H1 (cell line): Measurements from ENCODE around the gene CAPN7. TPM values are rescaled to one million over a fixed set of nuclear protein-coding genes. Genes with fewer than 3 reads are reported as not detected.

ENCODE experiments used
- CTCF ChIA-PET: fragments of 300-600 bp; sonication (Branson Sonifier 250); formaldehyde crosslinking; loops from one replicate; lab custom pipeline; 2021; ENCODE audit not compliant: partially characterized antibody; lab: Charles Lee
- POLR2A ChIA-PET: fragments of 300-600 bp; sonication (Branson Sonifier 250); formaldehyde crosslinking; loops from one replicate; lab custom pipeline; 2021; ENCODE audit warnings: inconsistent platforms; ENCODE audit not compliant: partially characterized antibody; lab: Charles Lee
- DNase-seq, 2 experiments: peaks; one replicate each; pipeline versions ENCODE4 v3.0.0 to v3.0.0-alpha.2; 2010 to 2022; ENCODE audit warnings: low spot score in 2 of 2, low read depth in 1 of 2, mixed read lengths in 1 of 2
- FAIRE-seq: peaks from 2 replicates; lab custom pipeline; 2011; peaks lifted over from hg19 to GRCh38; lab: Jason Lieb, UNC
- H2AFZ ChIP-seq: 2 replicates; pipeline ENCODE4 v1.8.1; 2012; ENCODE audit warnings: low read length, inconsistent platforms
- H2AK5ac ChIP-seq: 2 replicates; pipeline ENCODE4 v1.6.1; 2013; ENCODE audit warnings: low read depth, low read length
- H2BK120ac ChIP-seq: replicated peaks from 2 replicates; pipeline ENCODE3; 2013; ENCODE audit warnings: low read depth, low read length, inconsistent platforms
- H2BK12ac ChIP-seq: 2 replicates; pipeline ENCODE4 v1.6.1; 2013; ENCODE audit warnings: low read depth, low read length
- H2BK15ac ChIP-seq: 2 replicates; pipeline ENCODE4 v1.6.1; 2013; ENCODE audit warnings: low read length
- H2BK20ac ChIP-seq: 2 replicates; pipeline ENCODE4 v1.6.1; 2013; ENCODE audit warnings: low read length
- H2BK5ac ChIP-seq: 2 replicates; pipeline ENCODE4 v1.6.1; 2013; ENCODE audit warnings: low read depth, low read length
- H3K14ac ChIP-seq: 2 replicates; pipeline ENCODE4 v1.6.1; 2013; ENCODE audit warnings: inconsistent platforms; ENCODE audit not compliant: insufficient read length
- H3K18ac ChIP-seq: 2 replicates; pipeline ENCODE4 v1.6.1; 2013; ENCODE audit warnings: low read length; ENCODE audit errors: extremely low read depth
- H3K23ac ChIP-seq: 2 replicates; pipeline ENCODE4 v1.6.1; 2013; ENCODE audit warnings: inconsistent platforms; ENCODE audit not compliant: insufficient read length
- H3K23me2 ChIP-seq: 2 replicates; pipeline ENCODE4 v1.6.1; 2013; ENCODE audit warnings: low read depth, low read length
- H3K27ac ChIP-seq: 2 replicates; pipeline ENCODE4 v1.6.1; 2011; ENCODE audit warnings: low read depth, low read length, inconsistent platforms
- H3K27me3 ChIP-seq, 4 experiments: replicated peaks in 1 of 4; 1 replicate in 1 of 4; 2 replicates in 3 of 4; pipeline versions ENCODE4 v1.6.1 to v1.8.1; 2011 to 2013; ENCODE audit warnings: low read length in 3 of 4, mild to moderate bottlenecking in 3 of 4, inconsistent platforms in 2 of 4, mixed read lengths in 2 of 4, moderate library complexity in 1 of 4; ENCODE audit not compliant: control insufficient read depth in 3 of 4, insufficient read depth in 3 of 4; ENCODE audit errors: extremely low read depth in 1 of 4
- H3K36me3 ChIP-seq, 4 experiments: 2 replicates each; pipeline versions ENCODE4 v1.6.1 to v1.8.1; 2011 to 2013; ENCODE audit warnings: mild to moderate bottlenecking in 4 of 4, low read length in 3 of 4, moderate library complexity in 2 of 4, control low read depth in 1 of 4, inconsistent platforms in 1 of 4; ENCODE audit not compliant: insufficient read depth in 4 of 4, control insufficient read depth in 2 of 4
- H3K4ac ChIP-seq: replicated peaks from 2 replicates; pipeline ENCODE3; 2013; ENCODE audit warnings: low read length, low read depth, mixed read lengths, inconsistent platforms; ENCODE audit not compliant: insufficient read length
- H3K4me1 ChIP-seq, 4 experiments: replicated peaks in 1 of 4; 1 replicate in 1 of 4; 2 replicates in 3 of 4; pipeline versions ENCODE4 v1.6.1 to v1.8.1; 2011 to 2013; ENCODE audit warnings: low read length in 3 of 4, inconsistent platforms in 2 of 4, mixed read lengths in 1 of 4; ENCODE audit not compliant: insufficient read depth in 4 of 4, control insufficient read depth in 3 of 4
- H3K4me2 ChIP-seq, 2 experiments: 2 replicates each; pipeline versions ENCODE4 v1.6.1 to v1.8.1; 2011 to 2013; ENCODE audit warnings: low read depth in 2 of 2, low read length in 2 of 2, control low read depth in 1 of 2, inconsistent platforms in 1 of 2, mild to moderate bottlenecking in 1 of 2; ENCODE audit not compliant: insufficient read depth in 1 of 2
- H3K4me3 ChIP-seq, 4 experiments: fragments of 200-600, 300-600 bp in 1 of 4; sonication (generic), shearing (Covaris generic), sonication (Bioruptor Twin) in 1 of 4; 2 replicates each; pipeline versions ENCODE4 v1.5.1 to v1.8.1; 2011 to 2016; ENCODE audit warnings: low read length in 4 of 4, low read depth in 3 of 4, control low read depth in 2 of 4, inconsistent platforms in 2 of 4, mild to moderate bottlenecking in 2 of 4, mixed read lengths in 1 of 4, moderate library complexity in 1 of 4; ENCODE audit not compliant: insufficient read depth in 2 of 4; ENCODE audit errors: extremely low read depth in 1 of 4
- H3K56ac ChIP-seq: replicated peaks from 2 replicates; pipeline ENCODE3; 2013; ENCODE audit warnings: low read depth, mild to moderate bottlenecking, mixed read lengths, low read length, inconsistent platforms; ENCODE audit not compliant: insufficient read length
- H3K79me1 ChIP-seq: 2 replicates; pipeline ENCODE4 v1.6.1; 2013; ENCODE audit warnings: low read depth, low read length, control low read depth
- H3K79me2 ChIP-seq, 2 experiments: 2 replicates each; pipeline versions ENCODE4 v1.6.1 to v1.8.1; 2012 to 2013; ENCODE audit warnings: low read length in 2 of 2, mild to moderate bottlenecking in 2 of 2, inconsistent platforms in 1 of 2; ENCODE audit not compliant: insufficient read depth in 2 of 2, control insufficient read depth in 1 of 2
- H3K9ac ChIP-seq, 4 experiments: replicated peaks in 1 of 4; 1 replicate in 1 of 4; 2 replicates in 3 of 4; pipeline versions ENCODE4 v1.6.1 to v1.8.1; 2011 to 2013; ENCODE audit warnings: low read depth in 3 of 4, low read length in 3 of 4, control low read depth in 2 of 4, mild to moderate bottlenecking in 2 of 4, moderate library complexity in 2 of 4, inconsistent platforms in 1 of 4; ENCODE audit errors: extremely low read depth in 1 of 4
- H3K9me3 ChIP-seq, 2 experiments: 2 replicates each; pipeline versions ENCODE4 v1.6.1 to v1.8.1; 2012 to 2013; ENCODE audit warnings: mild to moderate bottlenecking in 2 of 2, moderate library complexity in 2 of 2, control low read depth in 1 of 2, inconsistent platforms in 1 of 2, low read depth in 1 of 2, low read length in 1 of 2, mixed read lengths in 1 of 2; ENCODE audit not compliant: insufficient read depth in 2 of 2
- H4K20me1 ChIP-seq, 2 experiments: replicated peaks in 1 of 2; 2 replicates each; pipeline versions ENCODE3 to v1.8.1; 2011 to 2013; ENCODE audit warnings: inconsistent platforms in 2 of 2, low read length in 2 of 2, mild to moderate bottlenecking in 1 of 2; ENCODE audit not compliant: insufficient read depth in 2 of 2, control insufficient read depth in 1 of 2
- H4K5ac ChIP-seq: 2 replicates; pipeline ENCODE4 v1.6.1; 2013; ENCODE audit warnings: low read length, low read depth, mixed read lengths, inconsistent platforms; ENCODE audit not compliant: insufficient read length
- H4K8ac ChIP-seq: 2 replicates; pipeline ENCODE4 v1.8.0; 2013; ENCODE audit warnings: mild to moderate bottlenecking, moderate library complexity, low read length, inconsistent platforms; ENCODE audit not compliant: insufficient read depth; ENCODE audit errors: extremely low read depth
- H4K91ac ChIP-seq: replicated peaks from 2 replicates; pipeline ENCODE3; 2013; ENCODE audit warnings: low read length, mixed read lengths, inconsistent platforms; ENCODE audit not compliant: insufficient read length
- ATF2 ChIP-seq: IDR thresholded peaks from 2 replicates; pipeline ENCODE4 v1.6.1; 2012; ENCODE audit warnings: low read length, inconsistent platforms
- CBX5 ChIP-seq: fragments of 300-800, 300-1000 bp; sonication (generic); IDR thresholded peaks from 2 replicates; pipeline ENCODE4 v1.7.1; 2016; ENCODE audit warnings: antibody characterized with exemption, low read length, low read depth
- CBX8 ChIP-seq: fragments of 300-800, 300-1000 bp; sonication (generic); IDR thresholded peaks from 2 replicates; pipeline ENCODE4 v1.7.1; 2016; ENCODE audit warnings: low read depth, low read length, borderline replicate concordance
- EZH2 ChIP-seq: fragments of 200-600 bp; sonication (generic); IDR thresholded peaks from 2 replicates; pipeline ENCODE4 v1.7.1; 2012; ENCODE audit warnings: low read depth, mild to moderate bottlenecking, moderate library complexity, low read length, inconsistent platforms; ENCODE audit not compliant: severe bottlenecking
- MAX ChIP-seq: IDR thresholded peaks from 2 replicates; pipeline ENCODE4 v1.6.1; 2012; ENCODE audit warnings: inconsistent platforms
- RNF2 ChIP-seq: fragments of 200-900, 300-1000 bp; sonication (generic); IDR thresholded peaks from 2 replicates; pipeline ENCODE4 v1.7.1; 2016; ENCODE audit warnings: borderline replicate concordance, low read depth, mild to moderate bottlenecking, antibody characterized with exemption, low read length; ENCODE audit not compliant: poor library complexity, severe bottlenecking; ENCODE audit errors: missing control alignments
- SIRT6 ChIP-seq: IDR thresholded peaks from one replicate; pipeline ENCODE4 v1.7.1; 2012; ENCODE audit warnings: low read length, inconsistent platforms
- SRF ChIP-seq: IDR thresholded peaks from 2 replicates; pipeline ENCODE4 v1.6.1; 2011; ENCODE audit warnings: mild to moderate bottlenecking, low read depth, low read length, moderate library complexity
- WGBS, 2 experiments: shearing (Covaris generic) in 1 of 2; methylation state at CpG; one replicate each; pipeline versions ENCODE4 v1.1.6 to v1.1.7; 2013 to 2015; ENCODE audit warnings: low lambda C conversion rate in 2 of 2, mixed read lengths in 2 of 2, inconsistent platforms in 1 of 2, low coverage in 1 of 2, missing lambda C conversion rate in 1 of 2; ENCODE audit not compliant: insufficient replicate concordance in 2 of 2, insufficient coverage in 1 of 2, insufficient read length in 1 of 2; ENCODE audit errors: extremely low coverage in 1 of 2, missing lambda C conversion rate in 1 of 2; 5-methylcytosine and 5-hydroxymethylcytosine counted together
- polyA plus RNA-seq, 7 experiments: library from polyadenylated mRNA; depleted of rRNA in 3 of 7; stranded (reverse) in 5 of 7; unstranded in 2 of 7; fragments of >200 nt in 5 of 7; fragments of 200-250 nt in 2 of 7; gene quantifications; 1 replicate in 5 of 7; 2 replicates in 1 of 7; 4 replicates in 1 of 7; pipeline versions ENCODE4 v1.2.1 to v1.2.3, GENCODE V29; 2011 to 2013; ENCODE audit warnings: missing spikeins in 2 of 7, mixed read lengths in 2 of 7
- total RNA-seq: library from RNA; stranded (reverse); fragmentation: NEBNext Ultra II Directional; extraction: Animal tissue kit (Norgen Biotek cat#: 25700); gene quantifications from 2 replicates; pipeline ENCODE4 v1.2.1, GENCODE V29; 2021

The CAPN7 gene
- total and polyA plus RNA-seq, 2 of the 8 experiments (the other 6 are each of a cell fraction or from before 2014, with no cell fraction given), result 5.3 to 13.2 TPM

- no peaks in the 10 kb centered on the region for H3K79me1 ChIP-seq
- H3K4ac ChIP-seq, result no peak overlapping the region
- H3K18ac ChIP-seq, result no peak overlapping the region
- no peaks in the 10 kb centered on the region for H3K4me1 ChIP-seq
- peaks cover 0 to 9% (median 3%) of the 10 kb centered on the region in 4 experiments; a peak in 2 of 8 replicates for H3K36me3 ChIP-seq
- no peak overlapping the region for H2BK15ac ChIP-seq
- FAIRE-seq (no peak), DNase-seq (no peak)
- H3K27me3 ChIP-seq, result no peaks in the 10 kb centered on the region
- H2BK120ac ChIP-seq, result no peak overlapping the region
- H2BK5ac ChIP-seq, result no peak overlapping the region
- no peaks in the 10 kb centered on the region for H3K9me3 ChIP-seq
- no peak for TF ChIP-seq EZH2
- no peak for TF ChIP-seq SRF
- TF ChIP-seq SIRT6, result no peak
- no peak for TF ChIP-seq RNF2
- TF ChIP-seq ATF2, result no peak
- TF ChIP-seq CBX5, result no peak
- TF ChIP-seq MAX, result no peak
- TF ChIP-seq CBX8, result no peak
- no peak overlapping the region for H3K9ac ChIP-seq
- H3K27ac ChIP-seq, result no peak overlapping the region
- no peak overlapping the region for H4K5ac ChIP-seq
- H4K91ac ChIP-seq, result no peak overlapping the region
- H4K8ac ChIP-seq, result no peak overlapping the region
- H3K4me3 ChIP-seq, result no peak overlapping the region
- no peak overlapping the region for H2BK20ac ChIP-seq
- peaks cover 0 to 1% of the 10 kb centered on the region in 2 experiments for H4K20me1 ChIP-seq
- no peaks in the 10 kb centered on the region for H3K79me2 ChIP-seq
- WGBS, 2 experiments, result 90% methylated on average over 1 of the region's 1 CpG; no CpG with 5 or more reads in 1 of the 2 experiments
- H3K56ac ChIP-seq, result no peak overlapping the region
- no peak overlapping the region for H3K23ac ChIP-seq
- ChIA-PET POLR2A (interaction anchor here (1.3 kb wide), 1 partner anchor 9 kb away, joined by 6 read pairs; no protein-coding TSS in a partner anchor), CTCF (interaction anchor here (0.6 to 1.1 kb wide), 6 partner anchors 12 to 588 kb away, joined by 3 to 4 read pairs (median 4); no protein-coding TSS in a partner anchor)
- no peaks in the 10 kb centered on the region for H3K23me2 ChIP-seq
- no peak overlapping the region for H2AFZ ChIP-seq
- no peak overlapping the region for H2AK5ac ChIP-seq
- H3K4me2 ChIP-seq, result no peak overlapping the region
- no peak overlapping the region for H3K14ac ChIP-seq
- H2BK12ac ChIP-seq, result no peak overlapping the region
These were observed 22.1 kb downstream of the CAPN7 start for GRCh38 chr3:15228147-15228546.
